ENCODE results near the gene BLVRA.
A peak's percentile ranks its signal among the peaks of the same experiment; 100 is the strongest.

The BLVRA gene

GRCh38 chr7:43758822-43759683, 573 bp downstream of the BLVRA start:
- no peaks in the 10 kb centered on the region for H3K27me3 ChIP-seq (replicated peaks; ENCODE audit: control insufficient read depth, insufficient read depth, low read length)
- H3K36me3 ChIP-seq (ENCODE audit: control insufficient read depth, insufficient read depth, low read length): no peaks in the 10 kb centered on the region
- peak overlapping the region; percentile 69 for H3K4me3 ChIP-seq (replicated peaks; ENCODE audit: low read depth, low read length)
- peak; percentile 68 for DNase-seq (ENCODE audit: extremely low read depth, insufficient read length)
- TF ChIP-seq CTCF (IDR thresholded peaks at IDR 0.05; ENCODE audit: insufficient read depth, low read length, poor library complexity, severe bottlenecking): no peak

GRCh38 chr7:43760861-43761260, 2.4 kb downstream of the BLVRA start:
- no peaks in the 10 kb centered on the region for H3K36me3 ChIP-seq (ENCODE audit: control insufficient read depth, insufficient read depth, low read length)
- H3K27me3 ChIP-seq (replicated peaks; ENCODE audit: control insufficient read depth, insufficient read depth, low read length): no peaks in the 10 kb centered on the region
- H3K4me3 ChIP-seq (replicated peaks; ENCODE audit: low read depth, low read length): no peak overlapping the region
- no peak for DNase-seq (ENCODE audit: extremely low read depth, insufficient read length)
- no peak for TF ChIP-seq CTCF (IDR thresholded peaks at IDR 0.05; ENCODE audit: insufficient read depth, low read length, poor library complexity, severe bottlenecking)

GRCh38 chr7:43761382-43761781, 2.9 kb downstream of the BLVRA start:
- H3K27me3 ChIP-seq (replicated peaks; ENCODE audit: control insufficient read depth, insufficient read depth, low read length): no peaks in the 10 kb centered on the region
- no peak for DNase-seq (ENCODE audit: extremely low read depth, insufficient read length)
- no peak for TF ChIP-seq CTCF (IDR thresholded peaks at IDR 0.05; ENCODE audit: insufficient read depth, low read length, poor library complexity, severe bottlenecking)
- no peak overlapping the region for H3K4me3 ChIP-seq (replicated peaks; ENCODE audit: low read depth, low read length)
- no peaks in the 10 kb centered on the region for H3K36me3 ChIP-seq (ENCODE audit: control insufficient read depth, insufficient read depth, low read length)

- TF ChIP-seq CTCF (IDR thresholded peaks at IDR 0.05; ENCODE audit: insufficient read depth, low read length, poor library complexity, severe bottlenecking): no peak
- no peak for DNase-seq (ENCODE audit: extremely low read depth, insufficient read length)
- H3K36me3 ChIP-seq (ENCODE audit: control insufficient read depth, insufficient read depth, low read length): no peaks in the 10 kb centered on the region
- no peak overlapping the region for H3K4me3 ChIP-seq (replicated peaks; ENCODE audit: low read depth, low read length)
- no peaks in the 10 kb centered on the region for H3K27me3 ChIP-seq (replicated peaks; ENCODE audit: control insufficient read depth, insufficient read depth, low read length)
Measured at GRCh38 chr7:43761938-43762692, 3.6 kb downstream of the BLVRA start.

GRCh38 chr7:43763183-43763582, 4.7 kb downstream of the BLVRA start:
- H3K4me3 ChIP-seq (replicated peaks; ENCODE audit: low read depth, low read length): no peak overlapping the region
- no peak for DNase-seq (ENCODE audit: extremely low read depth, insufficient read length)
- H3K27me3 ChIP-seq (replicated peaks; ENCODE audit: control insufficient read depth, insufficient read depth, low read length): no peaks in the 10 kb centered on the region
- H3K36me3 ChIP-seq (ENCODE audit: control insufficient read depth, insufficient read depth, low read length): no peaks in the 10 kb centered on the region
- no peak for TF ChIP-seq CTCF (IDR thresholded peaks at IDR 0.05; ENCODE audit: insufficient read depth, low read length, poor library complexity, severe bottlenecking)
